Urinary bladder (tissue), 4 donors: ENCODE data around the gene ARHGAP26. TPM values are rescaled to one million over a fixed set of nuclear protein-coding genes. Genes with fewer than 3 reads are reported as not detected.

ENCODE experiments used
- DNase-seq: peaks from one replicate; pipeline ENCODE4 v3.0.0-alpha.2; 2015; ENCODE audit errors: extremely low spot score
- H3K27ac ChIP-seq: one replicate; pipeline ENCODE4 v1.5.1; 2013; ENCODE audit warnings: low read depth, mild to moderate bottlenecking, moderate library complexity
- H3K36me3 ChIP-seq: one replicate; pipeline ENCODE4 v1.6.1; 2013; ENCODE audit warnings: mild to moderate bottlenecking, moderate library complexity; ENCODE audit not compliant: insufficient read depth
- H3K4me1 ChIP-seq: one replicate; pipeline ENCODE4 v1.6.1; 2013; ENCODE audit warnings: mild to moderate bottlenecking, moderate library complexity; ENCODE audit not compliant: insufficient read depth
- H3K4me3 ChIP-seq: one replicate; pipeline ENCODE4 v1.5.1; 2013; ENCODE audit warnings: low read depth, low read length
- WGBS: extraction: QIAGEN DNeasy Blood & Tissue Kit; methylation state at CpG from one replicate; pipeline ENCODE4 v1.1.7; 2013; 5-methylcytosine and 5-hydroxymethylcytosine counted together
- polyA plus RNA-seq: library from polyadenylated mRNA; stranded (reverse); fragments of 200-250 nt; gene quantifications from one replicate; pipeline ENCODE4 v1.2.3, GENCODE V29; 2013
- total RNA-seq: library from RNA; depleted of rRNA; stranded (reverse); fragments of >200 nt; gene quantifications from one replicate; pipeline ENCODE4 v1.2.3, GENCODE V29; 2014
- donor health status: healthy with polysubstance abuse.
- donor health status: healthy.

Gene ARHGAP26
- total and polyA plus RNA-seq, 2 donors: 5.7 to 54.2 TPM

DNA sequence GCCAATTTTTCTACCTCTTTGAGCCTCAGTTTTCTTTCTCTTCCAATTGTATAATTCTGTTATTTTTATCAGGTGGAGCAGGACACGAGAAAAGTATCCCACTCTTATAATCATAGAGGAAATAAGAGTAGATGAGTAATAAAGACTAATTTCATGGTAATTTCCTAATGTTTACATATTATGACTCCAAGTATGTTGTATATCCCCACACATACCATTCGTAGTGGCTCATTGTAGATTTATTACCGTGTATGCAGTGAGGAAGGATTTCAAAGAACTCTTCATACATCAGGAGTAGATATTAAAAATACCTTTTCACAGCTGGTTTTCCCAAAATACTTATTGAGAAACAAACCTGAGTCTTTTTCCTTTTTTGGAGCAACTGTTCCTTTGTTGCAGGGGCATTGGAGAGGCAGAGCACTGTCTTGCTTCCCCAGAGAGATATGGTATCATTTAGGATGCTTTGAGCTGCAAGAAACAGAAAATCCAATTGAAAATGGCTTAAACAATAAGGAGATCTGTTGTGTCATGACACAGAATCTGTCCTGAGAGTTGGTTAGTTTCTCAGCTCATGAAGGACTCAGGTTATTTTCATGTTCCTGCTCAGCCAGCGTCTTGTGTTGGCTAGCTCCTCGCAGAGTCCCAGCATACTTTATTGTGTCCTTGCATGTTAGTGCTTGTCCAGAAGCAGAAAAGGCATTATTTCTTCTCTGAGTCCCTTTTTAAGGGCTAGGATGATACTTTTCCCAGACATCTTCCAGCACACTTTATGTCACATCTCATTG, 291.2 kb downstream of the ARHGAP26 start:
- DNase-seq: no peak
- H3K4me1 ChIP-seq: peaks cover 2% of the 10 kb centered on the region
- no peaks in the 10 kb centered on the region for H3K36me3 ChIP-seq
- no peak overlapping the region for H3K27ac ChIP-seq
- 35% methylated on average over 5 of the region's 5 CpGs for WGBS
- no peak overlapping the region for H3K4me3 ChIP-seq

DNA sequence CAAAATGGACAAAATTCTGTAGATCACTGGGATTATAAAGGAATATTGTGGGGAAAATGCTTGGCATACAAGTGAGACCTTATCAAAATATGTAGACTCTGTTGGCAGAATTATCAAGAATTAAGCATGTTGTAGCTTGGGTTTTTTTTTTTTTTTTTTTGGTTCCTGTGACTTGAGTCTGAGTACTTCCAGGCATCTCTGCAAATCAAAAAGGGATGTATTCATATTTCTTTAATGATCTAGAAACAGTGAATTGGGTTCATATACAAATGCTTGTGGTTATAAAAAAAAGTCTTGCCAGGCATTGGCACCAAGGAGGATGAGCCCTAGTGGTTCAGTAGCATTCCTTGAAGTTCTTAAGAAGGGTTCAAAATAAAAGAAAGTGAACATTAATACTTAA, 292.2 kb downstream of the ARHGAP26 start:
- H3K36me3 ChIP-seq: no peaks in the 10 kb centered on the region
- H3K4me3 ChIP-seq: no peak overlapping the region
- no peak overlapping the region for H3K27ac ChIP-seq
- H3K4me1 ChIP-seq: no peaks in the 10 kb centered on the region
- no peak for DNase-seq

DNA sequence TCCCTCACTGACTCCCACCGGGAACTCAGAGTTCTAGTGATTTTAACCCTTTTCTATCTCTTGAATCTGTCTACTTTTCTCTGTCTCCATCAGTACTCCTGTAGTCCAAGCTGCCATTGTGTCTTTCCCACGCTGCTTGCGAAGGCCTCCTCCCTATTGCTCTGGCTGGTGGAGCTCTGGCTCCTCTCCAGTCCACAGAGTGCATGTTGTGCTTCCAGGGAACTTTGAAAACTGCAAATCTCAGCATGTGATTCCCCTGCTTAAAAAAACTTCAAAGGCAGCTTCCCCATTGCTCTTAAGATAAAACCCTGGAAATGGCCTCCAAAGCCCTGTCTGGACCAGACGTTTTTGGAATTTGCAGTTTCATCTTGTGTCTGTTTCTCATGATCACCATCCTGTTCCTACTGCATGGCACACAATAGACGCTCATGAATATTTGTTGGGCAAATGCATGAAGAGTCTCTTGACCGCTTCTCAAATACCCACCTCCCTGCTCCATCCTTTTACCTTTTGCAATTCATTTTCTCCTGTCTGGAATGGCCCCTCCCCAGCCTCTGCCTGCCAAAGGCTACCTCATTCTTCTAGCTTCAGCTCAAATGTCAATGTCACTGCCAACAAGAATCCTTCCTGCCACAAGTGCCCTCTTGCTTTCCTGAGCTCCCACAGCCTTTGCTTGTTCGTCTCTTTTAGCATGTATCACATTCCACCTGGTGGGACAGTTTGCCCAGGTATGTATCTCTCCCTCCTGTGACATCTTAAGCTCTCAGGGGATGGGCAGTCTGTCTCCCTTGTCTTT, 293.2 kb downstream of the ARHGAP26 start:
- H3K27ac ChIP-seq: no peak overlapping the region
- 62% methylated on average over 7 of the region's 7 CpGs for WGBS

DNA sequence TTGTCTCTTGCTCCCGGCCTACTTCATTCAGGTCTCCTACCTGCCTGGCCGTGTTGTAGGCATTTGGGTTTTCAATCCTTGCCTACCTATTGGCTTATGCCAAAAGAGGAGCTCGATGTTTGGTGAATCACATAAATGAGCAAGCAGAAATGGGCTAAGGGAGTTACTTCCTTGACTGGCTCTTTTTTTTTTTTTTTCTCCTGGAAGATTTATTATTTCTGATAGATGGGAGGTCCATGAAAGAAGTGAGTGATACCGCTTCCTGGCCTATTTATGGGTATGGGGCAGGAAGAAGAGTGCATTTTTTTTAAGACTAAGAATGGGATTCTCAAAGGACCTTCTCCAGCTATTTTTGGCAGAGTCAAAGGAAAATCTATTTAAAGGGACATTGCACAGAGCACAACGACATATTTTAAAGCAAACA, 294.1 kb downstream of the ARHGAP26 start:
- Histone ChIP-seq H3K4me1 (no peaks in the 10 kb centered on the region), H3K36me3 (no peaks in the 10 kb centered on the region), H3K4me3 (no peak overlapping the region), H3K27ac (no peak overlapping the region)
- no peak for DNase-seq
- WGBS: 50% methylated on average over 5 of the region's 5 CpGs

More for the DNA sequence above, 293.2 kb downstream of the ARHGAP26 start:
- DNase-seq: no peak
- Histone ChIP-seq H3K4me3 (no peak overlapping the region), H3K36me3 (no peaks in the 10 kb centered on the region), H3K4me1 (no peaks in the 10 kb centered on the region)

DNA sequence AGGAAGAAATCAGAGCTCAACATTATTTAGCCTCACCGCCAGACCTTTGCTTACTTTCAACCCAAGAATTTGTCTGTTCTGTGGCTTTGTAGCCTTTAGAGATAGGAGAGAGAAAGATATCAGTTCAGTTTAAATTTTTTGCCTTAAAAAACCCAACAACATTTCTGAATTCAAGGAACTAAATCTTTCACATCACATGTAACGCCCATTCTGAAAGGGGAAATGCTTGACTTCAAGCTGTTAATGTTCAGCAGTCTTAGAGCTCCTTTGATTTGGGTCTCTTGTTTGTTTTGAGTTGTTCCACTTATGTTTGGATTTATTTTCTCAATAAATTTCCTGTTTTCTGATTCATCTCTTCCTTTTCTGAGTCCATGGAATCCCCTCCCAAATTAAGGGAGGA, 294.5 kb downstream of the ARHGAP26 start:
- no peak overlapping the region for H3K4me3 ChIP-seq
- no peaks in the 10 kb centered on the region for H3K36me3 ChIP-seq
- no peak overlapping the region for H3K27ac ChIP-seq
- H3K4me1 ChIP-seq: no peaks in the 10 kb centered on the region
- no peak for DNase-seq
- WGBS: 55% methylated on average over 2 of the region's 2 CpGs

DNA sequence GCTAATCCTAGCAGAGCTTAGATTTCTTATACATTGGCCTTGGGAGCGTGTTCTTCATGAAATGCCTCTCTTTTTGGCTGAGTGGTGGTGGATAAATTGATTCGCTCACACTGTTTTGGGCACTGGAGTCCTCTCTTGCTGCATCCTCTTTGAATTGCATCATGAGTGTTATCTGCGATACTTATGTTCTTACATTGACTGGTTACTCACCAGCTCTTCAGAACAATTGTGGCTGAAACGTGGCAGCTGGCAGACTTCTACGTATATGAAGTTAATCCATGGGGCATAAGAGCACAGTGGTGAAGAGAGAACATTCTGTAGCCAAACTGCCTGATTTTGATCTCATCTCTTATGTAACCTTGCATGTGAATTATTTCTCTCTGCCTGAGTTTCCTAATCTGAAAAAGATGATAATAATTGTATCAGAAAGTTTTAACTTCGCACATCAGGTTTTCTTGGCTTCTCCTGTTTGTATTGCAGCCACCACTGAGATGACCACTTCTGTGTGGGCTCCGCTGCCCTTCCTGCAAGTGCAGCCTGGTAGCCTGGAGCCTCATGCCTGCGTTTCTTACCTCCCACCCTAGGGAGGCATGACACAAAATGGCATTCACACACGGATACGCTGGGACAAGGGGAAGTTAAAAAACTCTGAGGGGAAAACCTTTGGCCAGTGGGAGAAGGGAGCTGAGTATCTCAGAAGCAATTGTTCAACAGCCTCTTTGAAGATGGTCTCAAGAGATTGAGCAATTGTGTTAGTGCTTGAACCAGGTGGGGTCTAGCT, 295.2 kb downstream of the ARHGAP26 start:
- DNase-seq: no peak
- Histone ChIP-seq H3K4me3 (no peak overlapping the region), H3K36me3 (no peaks in the 10 kb centered on the region), H3K27ac (no peak overlapping the region), H3K4me1 (no peaks in the 10 kb centered on the region)
- 72% methylated on average over 10 of the region's 10 CpGs for WGBS

DNA sequence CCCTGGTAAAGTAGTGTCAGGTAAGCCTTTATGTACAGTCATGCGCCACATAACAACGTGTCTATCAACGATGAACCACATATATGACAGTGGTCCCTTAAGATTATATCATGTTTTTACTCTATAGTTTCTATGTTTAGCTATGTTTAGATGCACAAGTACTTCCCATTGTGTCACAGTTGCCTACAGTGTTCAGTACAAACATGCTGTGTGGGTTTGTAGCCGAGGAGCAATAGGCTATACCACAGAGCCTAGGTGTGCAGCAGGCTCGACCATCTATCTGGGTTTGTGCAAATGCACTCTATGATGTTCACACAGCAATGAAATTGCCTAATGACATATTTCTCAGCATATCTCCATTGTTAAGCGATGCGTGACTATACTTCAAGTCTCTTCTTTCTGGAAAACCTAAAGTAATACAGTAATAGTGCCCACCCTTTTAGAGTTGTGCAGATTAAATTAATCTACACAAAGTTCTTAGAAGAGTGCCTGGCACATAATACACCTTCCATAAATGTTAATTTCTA, 295.9 kb downstream of the ARHGAP26 start:
- no peak overlapping the region for H3K27ac ChIP-seq
- H3K4me3 ChIP-seq: no peak overlapping the region
- no peak for DNase-seq
- no peaks in the 10 kb centered on the region for H3K36me3 ChIP-seq
- WGBS: 95% methylated on average over 7 of the region's 7 CpGs
- no peaks in the 10 kb centered on the region for H3K4me1 ChIP-seq

DNA sequence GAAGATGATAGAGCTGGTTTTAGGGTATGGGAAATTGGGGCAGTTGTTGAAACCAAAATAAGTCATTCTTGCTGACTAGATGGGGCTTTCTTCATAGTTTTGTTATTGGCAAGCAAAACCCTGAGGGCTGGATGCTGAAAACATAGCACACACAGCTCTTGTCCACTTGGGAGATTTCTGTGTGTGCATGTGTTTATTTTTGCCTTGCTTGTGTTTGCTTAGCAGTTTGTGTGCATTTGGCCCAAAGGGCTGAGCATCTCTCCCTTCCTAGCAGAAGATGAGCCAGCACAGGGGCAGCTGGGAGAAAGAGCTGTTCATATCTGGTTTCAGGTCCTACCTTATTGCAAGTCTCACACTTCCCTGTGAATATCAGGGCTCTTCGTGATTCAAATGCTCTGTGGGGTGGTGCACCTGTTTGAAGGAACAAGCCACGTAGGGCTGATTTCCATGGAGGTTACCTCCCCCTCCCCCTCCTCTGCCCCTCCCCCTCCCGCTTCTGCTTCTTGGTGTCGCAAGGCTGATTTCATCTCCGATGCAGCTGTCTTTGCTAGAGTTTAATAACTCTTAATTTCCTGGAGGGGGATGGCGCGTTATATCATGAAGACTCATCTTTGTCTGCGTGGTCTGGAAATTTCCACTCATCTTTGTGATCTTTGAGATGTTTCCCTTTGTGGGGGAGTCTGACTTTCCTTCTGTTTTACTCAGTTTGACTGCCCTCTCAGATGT, 296.5 kb downstream of the ARHGAP26 start:
- Histone ChIP-seq H3K27ac (peak overlapping the region; percentile 66), H3K36me3 (no peaks in the 10 kb centered on the region), H3K4me3 (no peak overlapping the region), H3K4me1 (no peaks in the 10 kb centered on the region)
- no peak for DNase-seq
- 48% methylated on average over 8 of the region's 8 CpGs for WGBS

DNA sequence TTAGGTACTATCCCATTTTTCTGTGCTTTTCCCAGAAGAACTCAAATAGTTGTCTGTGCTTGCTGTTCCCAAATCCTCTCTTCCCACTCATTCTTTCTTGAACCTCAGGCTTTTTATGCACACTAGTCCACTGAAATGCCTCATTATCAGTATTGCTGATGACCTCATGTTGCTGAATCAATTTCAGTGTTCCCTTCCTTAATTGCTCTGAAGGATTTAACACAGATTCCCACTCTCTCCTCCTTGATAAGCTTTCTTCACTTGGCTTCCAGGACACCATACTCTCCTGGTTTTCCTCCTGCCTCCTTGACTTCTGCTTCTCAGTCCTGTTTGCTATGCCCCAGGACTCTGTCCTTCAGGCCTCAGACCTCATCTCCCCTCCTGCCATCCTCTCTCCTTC, 298.5 kb downstream of the ARHGAP26 start:
- H3K36me3 ChIP-seq: no peaks in the 10 kb centered on the region
- DNase-seq: no peak
- no peaks in the 10 kb centered on the region for H3K4me1 ChIP-seq
- H3K27ac ChIP-seq: no peak overlapping the region
- no peak overlapping the region for H3K4me3 ChIP-seq

DNA sequence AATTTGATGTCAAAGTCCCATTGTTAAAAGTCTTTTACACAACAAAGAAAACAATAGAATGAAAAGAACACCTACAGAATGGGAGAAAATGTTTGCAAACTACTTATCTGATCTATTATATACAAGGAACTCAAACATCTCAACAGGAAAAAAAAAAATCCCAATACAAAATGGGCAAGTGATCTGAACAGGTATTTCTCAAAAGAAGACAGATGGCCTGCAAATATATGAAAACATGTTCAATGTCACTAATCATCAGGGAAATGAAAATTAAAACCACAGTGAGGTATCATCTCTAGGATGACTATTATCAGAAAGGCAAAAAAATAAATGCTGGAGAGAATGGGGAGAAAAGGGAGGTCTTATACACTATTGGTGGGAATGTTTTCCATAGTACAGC, 301.8 kb downstream of the ARHGAP26 start:
- no peak for DNase-seq
- Histone ChIP-seq H3K36me3 (no peaks in the 10 kb centered on the region), H3K27ac (no peak overlapping the region), H3K4me3 (no peak overlapping the region), H3K4me1 (no peaks in the 10 kb centered on the region)

DNA sequence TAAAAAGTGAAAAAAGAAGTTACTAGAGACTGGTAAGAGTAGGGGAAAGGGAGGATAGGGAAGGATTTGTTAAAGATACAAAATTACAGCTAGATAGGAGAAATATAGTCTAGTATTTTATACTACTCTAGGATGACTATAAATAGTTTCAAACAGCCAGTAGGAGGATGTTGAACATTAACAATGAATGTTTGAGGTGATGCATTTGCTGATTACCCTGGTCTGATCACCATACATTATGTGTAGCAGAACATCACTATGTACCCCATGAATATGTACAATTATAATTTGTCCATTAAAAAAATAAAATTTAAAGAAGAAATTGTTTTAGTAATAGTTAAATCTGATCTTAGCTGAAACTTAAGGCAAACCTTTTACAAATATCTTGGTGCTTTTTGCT, 302.6 kb downstream of the ARHGAP26 start:
- no peak for DNase-seq
- Histone ChIP-seq H3K4me1 (no peaks in the 10 kb centered on the region), H3K36me3 (no peaks in the 10 kb centered on the region), H3K27ac (no peak overlapping the region), H3K4me3 (no peak overlapping the region)

DNA sequence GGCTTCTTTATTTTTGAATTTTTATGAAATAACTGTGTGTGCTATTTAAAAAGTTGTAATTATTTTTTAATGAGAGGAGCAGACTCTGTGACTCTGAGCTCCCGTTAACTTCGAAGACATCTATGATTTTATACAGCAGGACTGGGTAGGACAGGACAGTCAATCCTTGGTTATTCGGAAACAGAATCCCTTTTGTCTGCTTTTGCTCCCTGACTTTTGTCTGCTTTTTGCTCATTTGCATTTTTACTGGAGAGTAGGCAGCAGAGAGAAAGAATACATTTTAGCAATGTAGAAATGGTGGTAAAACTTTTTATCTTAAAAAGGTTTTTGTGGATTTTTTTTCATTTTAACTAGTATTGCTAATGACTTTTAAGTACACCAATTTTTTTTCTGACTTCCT, 303.6 kb downstream of the ARHGAP26 start:
- DNase-seq: no peak
- no peak overlapping the region for H3K27ac ChIP-seq
- no peaks in the 10 kb centered on the region for H3K36me3 ChIP-seq
- 89% methylated on average over 3 of the region's 3 CpGs for WGBS
- H3K4me1 ChIP-seq: no peaks in the 10 kb centered on the region
- H3K4me3 ChIP-seq: no peak overlapping the region

DNA sequence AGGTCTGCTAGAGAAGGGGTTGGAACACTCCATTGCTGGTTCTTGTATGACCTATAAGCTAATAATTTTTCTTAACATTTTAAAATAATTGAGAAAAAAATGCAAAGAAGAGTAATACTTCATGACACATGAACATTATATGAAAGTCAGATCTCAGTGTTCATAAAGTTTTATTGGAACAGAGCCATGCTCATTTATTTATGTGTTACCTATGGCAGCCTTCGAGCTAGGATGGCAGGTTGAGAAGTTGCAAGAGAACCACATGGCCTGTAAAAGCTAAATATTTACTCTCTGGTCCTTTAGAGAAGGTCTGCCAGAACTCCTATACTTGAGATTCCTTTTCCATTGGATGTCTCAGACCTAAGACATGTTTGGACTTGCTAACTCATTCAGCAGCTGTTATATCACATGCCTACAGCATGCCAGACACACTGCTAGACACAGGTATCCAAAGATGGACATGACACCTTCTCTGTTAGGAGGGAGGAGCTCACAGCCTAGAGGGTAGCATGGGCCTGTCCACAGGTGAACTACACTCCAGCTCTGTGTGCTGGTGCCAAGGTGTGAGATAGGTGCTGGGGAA, 304.3 kb downstream of the ARHGAP26 start:
- no peak overlapping the region for H3K27ac ChIP-seq
- no peak overlapping the region for H3K4me3 ChIP-seq
- H3K4me1 ChIP-seq: no peaks in the 10 kb centered on the region
- DNase-seq: no peak
- no peaks in the 10 kb centered on the region for H3K36me3 ChIP-seq
- 49% methylated on average over 1 of the region's 1 CpG for WGBS
